Panc1 (cell line): ENCODE data around the gene KCNG1.

Source experiments
- CTCF ChIP-seq: fragments of 450-650 bp; IDR thresholded peaks from 2 replicates; pipeline ENCODE4 v1.5.1; 2017; ENCODE audit warnings: mild to moderate bottlenecking
- POLR2AphosphoS5 ChIP-seq: IDR thresholded peaks from 2 replicates; pipeline ENCODE4 v1.6.1; 2012; ENCODE audit warnings: mild to moderate bottlenecking, low read depth, low read length, moderate library complexity
- REST ChIP-seq, 2 experiments: IDR thresholded peaks; 2 replicates each; pipeline ENCODE4 v1.6.1; 2011 to 2012; ENCODE audit warnings: low read depth in 2 of 2, control low read depth in 1 of 2, low read length in 1 of 2, mild to moderate bottlenecking in 1 of 2, moderate library complexity in 1 of 2; ENCODE audit not compliant: insufficient read depth in 1 of 2
- SIN3A ChIP-seq: IDR thresholded peaks from 2 replicates; pipeline ENCODE4 v1.6.1; 2012; ENCODE audit warnings: low read depth, mild to moderate bottlenecking, low read length, moderate library complexity, borderline replicate concordance; ENCODE audit not compliant: insufficient read depth
- TCF7L2 ChIP-seq: IDR thresholded peaks from 2 replicates; pipeline ENCODE4 v1.6.1; 2011; ENCODE audit warnings: mild to moderate bottlenecking, low read depth, low read length, inconsistent platforms

- TF ChIP-seq CTCF (no peak), REST (IDR thresholded peaks at IDR 0.05; ENCODE audit: insufficient read depth in 1 of 2, low read depth in 2 of 2, low read length in 1 of 2) (no peak), POLR2AphosphoS5 (no peak), SIN3A (no peak), TCF7L2 (no peak)
These were observed 31.3 kb upstream of the KCNG1 start for GRCh38 chr20:51054233-51054632.
